Neural cell (in vitro differentiated cells): ENCODE data around the gene PEX3. TPM values are rescaled to one million over a fixed set of nuclear protein-coding genes. Genes with fewer than 3 reads are reported as not detected.

ENCODE experiments used
- H2AFZ ChIP-seq: fragments of 200-600, 300-800 bp; sonication (generic), shearing (Covaris generic); 2 replicates; pipeline ENCODE4 v1.6.0; 2014; ENCODE audit warnings: low read depth, mild to moderate bottlenecking, antibody characterized with exemption, low read length, moderate library complexity
- H3F3A ChIP-seq: fragments of 200-600 bp; shearing (Covaris generic); 2 replicates; pipeline ENCODE4 v1.6.1; 2016; ENCODE audit warnings: mild to moderate bottlenecking, moderate library complexity, mixed read lengths, antibody characterized with exemption, low read length; ENCODE audit not compliant: insufficient read depth, poor library complexity, severe bottlenecking
- H3K27ac ChIP-seq: fragments of 200-600, 300-800 bp; sonication (generic), shearing (Covaris generic); 2 replicates; pipeline ENCODE4 v1.5.1; 2014; ENCODE audit warnings: mild to moderate bottlenecking, low read length, moderate library complexity
- H3K27me3 ChIP-seq: fragments of 300-800, 200-600 bp; sonication (generic), shearing (Covaris generic); 2 replicates; pipeline ENCODE4 v1.6.0; 2014; ENCODE audit warnings: mild to moderate bottlenecking, low read depth, low read length, moderate library complexity; ENCODE audit not compliant: insufficient read depth
- H3K36me3 ChIP-seq: fragments of 300-800, 200-600 bp; sonication (generic), shearing (Covaris generic); 2 replicates; pipeline ENCODE4 v1.5.1; 2014; ENCODE audit warnings: mild to moderate bottlenecking, antibody characterized with exemption, low read length, moderate library complexity; ENCODE audit not compliant: insufficient read depth
- H3K4me2 ChIP-seq: fragments of 300-800, 200-600 bp; sonication (generic), shearing (Covaris generic); 2 replicates; pipeline ENCODE4 v1.6.0; 2014; ENCODE audit warnings: mild to moderate bottlenecking, low read length
- H3K4me3 ChIP-seq: fragments of 300-800, 200-600 bp; sonication (generic), shearing (Covaris generic); 2 replicates; pipeline ENCODE4 v1.5.1; 2014; ENCODE audit warnings: mild to moderate bottlenecking, low read length, moderate library complexity
- H3K79me2 ChIP-seq: fragments of 200-600 bp; shearing (Covaris generic); replicated peaks from 2 replicates; pipeline ENCODE4 v1.6.0; 2014; ENCODE audit warnings: mild to moderate bottlenecking, low read length, moderate library complexity; ENCODE audit not compliant: insufficient read depth
- H3K9ac ChIP-seq: fragments of 300-800, 200-600 bp; sonication (generic), shearing (Covaris generic); 2 replicates; pipeline ENCODE4 v1.6.1; 2016; ENCODE audit warnings: mild to moderate bottlenecking, low read length, mixed read lengths
- H3K9me2 ChIP-seq: fragments of 200-600 bp; shearing (Covaris generic); 2 replicates; pipeline ENCODE4 v1.6.1; 2016; ENCODE audit warnings: mild to moderate bottlenecking, low read length, mixed read lengths; ENCODE audit not compliant: insufficient read depth
- H3K9me3 ChIP-seq: fragments of 200-600, 300-800 bp; sonication (generic), shearing (Covaris generic); 2 replicates; pipeline ENCODE4 v1.6.1; 2016; ENCODE audit warnings: mild to moderate bottlenecking, mixed run types, low read length, moderate library complexity, mixed read lengths
- H4K20me1 ChIP-seq: fragments of 200-600 bp; shearing (Covaris generic); 2 replicates; pipeline ENCODE4 v1.6.1; 2016; ENCODE audit warnings: mild to moderate bottlenecking, mixed run types; ENCODE audit not compliant: insufficient read depth
- CTCF ChIP-seq: fragments of 450-650 bp; IDR thresholded peaks from 2 replicates; pipeline ENCODE4 v1.5.1; 2014; ENCODE audit warnings: antibody characterized with exemption, mild to moderate bottlenecking, moderate library complexity; ENCODE audit not compliant: poor library complexity, severe bottlenecking
- EP300 ChIP-seq: fragments of 450-650 bp; conservative IDR thresholded peaks from 2 replicates; pipeline ENCODE4 v1.6.1; 2014; ENCODE audit warnings: antibody characterized with exemption, mild to moderate bottlenecking, moderate library complexity; ENCODE audit not compliant: poor library complexity, severe bottlenecking
- EZH2 ChIP-seq: fragments of 200-600, 300-800 bp; shearing (Covaris generic), sonication (generic); IDR thresholded peaks from 2 replicates; pipeline ENCODE4 v1.6.1; 2014; ENCODE audit warnings: antibody characterized with exemption, low read length, borderline replicate concordance, mild to moderate bottlenecking; ENCODE audit not compliant: insufficient read depth, poor library complexity, severe bottlenecking
- MXI1 ChIP-seq: fragments of 450-650 bp; conservative IDR thresholded peaks from 2 replicates; pipeline ENCODE4 v1.6.1; 2014; ENCODE audit warnings: antibody characterized with exemption, mild to moderate bottlenecking; ENCODE audit not compliant: poor library complexity, severe bottlenecking
- POLR2AphosphoS5 ChIP-seq: IDR thresholded peaks from 2 replicates; pipeline ENCODE4 v1.6.1; 2012
- RAD21 ChIP-seq: fragments of 450-650 bp; conservative IDR thresholded peaks from 2 replicates; pipeline ENCODE4 v1.6.1; 2014; ENCODE audit warnings: antibody characterized with exemption, mild to moderate bottlenecking, moderate library complexity
- REST ChIP-seq: IDR thresholded peaks from 2 replicates; pipeline ENCODE4 v1.6.1; 2012; ENCODE audit warnings: borderline replicate concordance
- SMC3 ChIP-seq: fragments of 450-650 bp; conservative IDR thresholded peaks from 2 replicates; pipeline ENCODE4 v1.6.1; 2014; ENCODE audit warnings: antibody characterized with exemption, mild to moderate bottlenecking, moderate library complexity; ENCODE audit not compliant: poor library complexity
- TAF1 ChIP-seq: IDR thresholded peaks from 2 replicates; pipeline ENCODE4 v1.6.1; 2012; ENCODE audit warnings: low read depth
- polyA plus RNA-seq: library from polyadenylated mRNA; depleted of rRNA; stranded (reverse); fragments of >200 nt; gene quantifications from 2 replicates; pipeline ENCODE4 v1.2.3, GENCODE V29; 2014

Gene PEX3
- polyA plus RNA-seq, 1 donor from 2014 or later: 37.9 TPM

- no peaks in the 10 kb centered on the region for H3K27me3 ChIP-seq
- no peak overlapping the region for H3K9ac ChIP-seq
- H3K9me3 ChIP-seq: no peaks in the 10 kb centered on the region
- H3K27ac ChIP-seq: no peak overlapping the region
- H3F3A ChIP-seq: no peaks in the 10 kb centered on the region
- H4K20me1 ChIP-seq: no peaks in the 10 kb centered on the region
- no peak overlapping the region for H3K4me2 ChIP-seq
- no peaks in the 10 kb centered on the region for H3K79me2 ChIP-seq
- H2AFZ ChIP-seq: no peak overlapping the region
- TF ChIP-seq POLR2AphosphoS5 (no peak), EZH2 (no peak), REST (no peak), SMC3 (no peak), RAD21 (no peak), MXI1 (no peak), TAF1 (no peak), EP300 (no peak), CTCF (no peak)
- no peaks in the 10 kb centered on the region for H3K9me2 ChIP-seq
- no peak overlapping the region for H3K4me3 ChIP-seq
- no peaks in the 10 kb centered on the region for H3K36me3 ChIP-seq
Measured at GRCh38 chr6:143405373-143406154, 45.0 kb upstream of the PEX3 start.

- no peak for TF ChIP-seq RAD21
- no peak for TF ChIP-seq CTCF
- no peak for TF ChIP-seq REST
- no peak for TF ChIP-seq EZH2
- TF ChIP-seq SMC3: no peak
- TF ChIP-seq TAF1: no peak
- no peak for TF ChIP-seq EP300
- no peak for TF ChIP-seq MXI1
- no peak for TF ChIP-seq POLR2AphosphoS5
- H4K20me1 ChIP-seq: no peaks in the 10 kb centered on the region
- no peaks in the 10 kb centered on the region for H3K36me3 ChIP-seq
- no peaks in the 10 kb centered on the region for H3K9me3 ChIP-seq
- no peaks in the 10 kb centered on the region for H3K27me3 ChIP-seq
- no peak overlapping the region for H3K27ac ChIP-seq
- no peaks in the 10 kb centered on the region for H3F3A ChIP-seq
- no peak overlapping the region for H3K9ac ChIP-seq
- H3K79me2 ChIP-seq: no peaks in the 10 kb centered on the region
- no peak overlapping the region for H3K4me2 ChIP-seq
- H3K4me3 ChIP-seq: no peak overlapping the region
- H2AFZ ChIP-seq: no peak overlapping the region
- H3K9me2 ChIP-seq: no peaks in the 10 kb centered on the region
Measured at GRCh38 chr6:143406673-143407072, 43.9 kb upstream of the PEX3 start.
